Pulmonary artery endothelial cell (primary cell): Measurements from ENCODE around the gene CD247. TPM values are rescaled to one million over a fixed set of nuclear protein-coding genes. Genes with fewer than 3 reads are reported as not detected.
"Not testable (repeated sequence)": the region's sequence is repeated elsewhere in the genome, so short reads cannot be mapped to it uniquely, and the experiment has no call there.

Source experiments
- DNase-seq: peaks from one replicate; pipeline ENCODE4 v3.0.0-alpha.2; 2011; ENCODE audit warnings: low read depth, low spot score
- total RNA-seq: library from RNA; depleted of rRNA; stranded (reverse); fragments of >200 nt; gene quantifications from 2 replicates; pipeline ENCODE4 v1.2.3, GENCODE V29; 2014

CD247 gene
- 0.33 and 0.88 TPM in 2 replicates for total RNA-seq

GRCh38 chr1:167518331-167518700 is at the start of gene CD247:
CD247 (minus strand) TSS chr1:167518529; CDS start chr1:167518465, 64 bp downstream.
- no peak for DNase-seq

GRCh38 chr1:167567663-167568062 is 49.3 kb upstream of the CD247 start:
- DNase-seq, result no peak

- DNase-seq, result no peak
These were observed 48.4 kb upstream of the CD247 start for GRCh38 chr1:167566766-167567165.

GRCh38 chr1:167565922-167566321 is 47.6 kb upstream of the CD247 start:
- no peak for DNase-seq

DNA sequence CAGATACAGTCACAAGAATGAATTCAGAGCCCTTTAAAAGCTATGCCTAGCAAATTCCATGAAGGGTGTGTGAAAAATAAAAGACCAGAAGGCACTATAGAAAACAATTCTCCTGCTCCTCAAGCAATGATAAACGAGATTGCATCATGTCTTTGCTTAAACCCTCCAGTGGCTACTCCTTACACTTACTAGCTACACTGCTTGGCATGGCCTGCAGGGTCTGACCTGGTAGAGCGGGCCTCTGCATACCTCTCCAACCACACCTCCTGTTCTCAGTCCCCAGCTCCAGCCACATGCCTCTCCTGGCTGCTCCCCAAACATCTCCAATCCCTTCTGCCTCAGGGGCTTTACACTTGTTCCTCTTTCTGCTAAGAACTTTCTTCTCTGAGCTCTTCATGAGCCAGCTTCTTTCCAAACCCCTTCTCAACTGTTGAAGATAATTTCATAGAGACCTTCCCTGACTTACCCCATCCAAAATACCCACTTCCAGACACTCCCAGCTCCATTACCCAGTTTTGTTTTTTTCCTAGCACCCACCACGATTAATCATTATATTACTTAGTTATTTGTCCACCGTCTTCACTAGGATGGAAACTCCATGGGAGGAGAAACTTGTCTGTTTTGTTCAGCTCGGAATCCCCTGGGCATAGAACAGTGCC is 46.4 kb upstream of the CD247 start:
- no peak for DNase-seq

DNA sequence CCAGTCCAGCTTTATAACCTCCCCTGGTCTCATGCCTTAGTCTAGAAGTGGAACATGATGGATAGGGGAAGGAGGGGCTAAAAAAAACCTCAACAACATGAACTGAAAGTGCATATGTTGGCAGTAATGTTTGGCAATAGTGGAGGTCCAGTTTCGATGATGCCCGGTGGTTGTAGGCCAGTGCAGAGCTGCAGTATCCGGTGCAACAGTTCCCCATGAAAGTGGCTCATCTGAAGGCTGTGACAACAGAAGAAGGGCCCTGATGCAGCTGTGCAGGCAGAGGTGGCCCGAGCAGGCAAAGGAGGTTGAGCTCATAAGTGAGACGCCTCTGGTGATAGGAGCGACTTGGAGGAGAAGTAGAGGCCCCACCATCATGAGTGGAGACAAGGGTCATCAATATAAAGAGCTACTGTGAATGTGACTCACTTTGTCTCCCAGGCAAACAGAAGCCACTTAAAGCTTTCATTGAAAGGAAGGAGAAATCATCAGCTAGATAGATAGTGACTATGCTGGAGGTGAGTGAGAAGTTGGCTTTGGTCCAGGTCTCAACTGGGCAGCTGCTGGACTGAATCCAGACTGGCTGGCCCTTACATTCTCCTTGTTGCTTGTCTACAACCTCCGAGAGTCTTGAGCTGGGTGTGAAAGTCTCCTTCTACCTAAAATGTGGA is 45.4 kb upstream of the CD247 start:
- no peak for DNase-seq

GRCh38 chr1:167562702-167563101 is 44.4 kb upstream of the CD247 start:
- DNase-seq, result no peak

DNA sequence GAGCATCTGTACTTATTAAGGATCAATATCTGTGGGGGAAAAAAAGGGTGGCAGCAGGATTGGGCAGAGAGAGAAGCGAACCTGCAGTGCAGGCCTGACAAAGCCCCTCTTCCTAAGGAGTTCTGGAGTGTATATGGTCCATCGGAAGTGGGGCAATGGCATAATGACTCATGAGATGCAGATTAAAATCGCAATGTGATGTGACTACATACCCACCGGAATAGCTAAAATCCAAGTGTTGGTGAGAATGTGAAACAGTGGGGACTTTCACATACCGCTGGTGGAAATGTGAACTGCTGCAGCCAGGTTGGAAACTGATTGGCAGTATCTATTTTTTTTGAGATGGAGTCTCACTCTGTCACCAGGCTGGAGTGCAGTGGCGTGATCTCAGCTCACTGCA is 43.4 kb upstream of the CD247 start:
- no peak for DNase-seq

GRCh38 chr1:167555971-167556714 is 37.8 kb upstream of the CD247 start:
- DNase-seq, result no peak

DNA sequence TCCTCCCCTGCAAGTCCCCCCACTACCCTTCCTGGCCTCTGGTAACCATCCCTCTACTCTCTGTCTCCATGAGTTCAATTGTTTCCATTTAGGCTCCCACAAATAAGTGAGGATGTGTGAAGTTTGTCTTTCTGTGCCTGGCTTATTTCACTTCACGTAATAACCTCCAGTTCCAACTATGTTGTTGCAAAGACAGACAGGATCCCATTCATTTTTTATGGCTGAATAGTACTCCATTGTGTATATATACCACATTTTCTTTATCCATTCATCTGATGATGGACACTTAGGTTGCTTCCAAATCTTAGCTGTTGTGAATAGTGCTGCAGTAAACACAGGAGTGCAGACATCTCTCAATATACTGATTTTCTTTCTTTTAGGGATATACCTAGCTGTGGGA is 36.7 kb upstream of the CD247 start:
- not testable (repeated sequence) for DNase-seq

- no peak for DNase-seq
These were observed 35.9 kb upstream of the CD247 start for GRCh38 chr1:167554028-167554779.

- DNase-seq, result peak; percentile 74
These were observed 35.1 kb upstream of the CD247 start, which contains the start of gene CREG1 for GRCh38 chr1:167553136-167554027. CREG1 (minus strand) TSS chr1:167553762.

DNA sequence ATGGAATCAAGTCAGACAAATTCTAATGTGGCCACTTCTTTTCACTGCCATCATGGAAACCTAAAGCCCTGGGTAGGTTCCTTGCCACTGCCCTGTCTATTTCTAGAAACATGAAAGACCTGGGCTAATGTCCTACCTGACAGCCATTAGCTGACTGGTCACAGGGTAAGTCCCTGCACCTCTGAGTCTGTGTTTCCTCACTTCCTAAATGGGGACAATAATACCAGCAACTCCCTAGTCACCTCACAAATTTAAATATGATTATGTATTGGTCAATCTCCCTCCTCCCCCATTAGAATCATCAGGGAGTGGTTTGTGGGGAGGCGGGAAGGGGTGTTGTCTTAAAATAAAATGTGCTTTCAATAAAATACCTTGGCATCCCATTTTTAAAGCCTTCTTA is 33.0 kb upstream of the CD247 start:
- no peak for DNase-seq

DNA sequence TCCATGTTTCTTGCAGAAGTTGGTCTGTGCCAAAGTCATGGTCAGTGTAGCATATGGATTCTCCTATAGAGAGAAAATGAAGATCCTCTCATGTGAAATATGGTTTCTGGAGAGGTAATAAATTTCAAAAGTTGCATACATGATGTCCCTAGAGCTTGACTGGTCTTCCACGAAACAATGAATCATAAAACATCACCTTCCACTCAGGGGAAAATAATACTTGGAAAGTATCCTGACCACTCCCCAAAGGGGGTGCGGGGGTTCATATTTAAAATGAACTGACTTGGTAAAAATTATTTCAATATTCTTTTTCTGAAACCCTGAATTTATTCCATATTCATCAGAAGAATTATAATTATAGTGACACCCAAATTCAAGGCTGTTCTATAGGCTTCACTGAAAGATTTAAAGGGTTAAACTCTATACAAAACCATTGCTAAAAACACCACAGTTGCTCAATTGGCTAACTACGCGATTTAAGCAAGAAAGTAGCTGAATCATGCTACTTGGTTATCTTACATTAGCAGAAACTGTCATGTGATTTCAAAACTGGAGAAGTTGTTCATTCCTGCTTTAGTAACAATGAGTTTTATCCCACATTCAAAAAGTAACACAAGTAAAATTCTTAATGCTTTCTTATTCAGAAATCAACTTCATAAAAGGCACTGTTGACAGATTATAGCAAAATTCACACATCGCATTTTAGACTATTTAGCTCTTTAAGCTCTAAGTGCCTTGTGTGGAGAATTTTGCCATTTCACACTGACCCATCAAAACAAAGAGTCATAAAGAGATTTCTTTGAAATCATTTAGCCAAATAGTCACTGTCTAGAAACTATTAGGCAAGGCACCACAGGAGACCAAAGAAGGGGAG is 30.0 kb upstream of the CD247 start:
- no peak for DNase-seq

GRCh38 chr1:167546935-167547334 is 28.6 kb upstream of the CD247 start:
- DNase-seq, result no peak

DNA sequence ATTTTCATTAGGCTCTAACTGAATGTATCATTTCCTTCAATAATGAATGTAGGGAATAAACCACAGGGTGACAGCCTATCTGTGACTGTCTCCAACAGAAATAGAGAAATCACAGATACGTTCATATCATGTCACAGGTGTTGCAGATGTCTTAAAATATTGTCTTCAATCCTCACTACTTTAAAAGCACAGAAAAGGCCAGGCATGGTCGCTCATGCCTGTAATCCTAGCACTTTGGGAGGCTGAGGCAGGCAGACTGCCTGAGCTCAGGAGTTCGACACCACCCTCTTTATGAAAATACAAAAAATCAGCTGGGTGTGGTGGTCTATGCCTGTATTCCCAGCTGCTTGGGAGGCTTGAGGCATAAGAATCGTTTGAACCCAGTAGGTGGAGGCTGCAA is 27.0 kb upstream of the CD247 start:
- no peak for DNase-seq

DNA sequence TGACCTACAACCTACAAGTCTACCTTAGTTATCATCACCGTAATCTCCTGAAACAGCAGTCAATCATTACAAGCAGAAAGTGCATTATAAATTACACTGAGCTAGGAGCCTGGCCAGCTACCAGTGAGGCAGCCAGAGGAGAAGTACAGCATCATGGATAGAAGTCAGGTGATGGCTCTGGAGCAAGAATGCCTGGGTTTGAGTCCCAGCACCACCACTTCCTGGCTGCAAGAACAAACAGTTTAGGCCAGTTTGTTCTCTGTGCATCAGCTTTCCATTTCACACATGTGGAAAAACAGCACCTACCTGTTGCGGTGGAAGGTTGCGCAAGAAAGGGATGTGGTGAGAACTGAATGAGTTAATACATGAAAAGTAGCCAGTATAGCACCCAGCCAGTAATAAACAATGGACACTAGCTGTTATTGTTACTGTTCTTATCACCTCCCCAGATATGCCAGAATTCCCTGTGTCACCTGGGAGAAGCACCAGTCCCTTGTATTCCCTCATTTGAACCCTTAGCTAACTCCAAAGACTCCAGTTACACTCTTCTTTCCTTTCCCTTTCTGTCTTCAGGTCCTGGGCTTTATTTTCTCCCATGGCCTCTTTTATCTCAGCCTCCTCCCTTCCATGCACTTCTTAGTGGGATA is 26.2 kb upstream of the CD247 start:
- no peak for DNase-seq

DNA sequence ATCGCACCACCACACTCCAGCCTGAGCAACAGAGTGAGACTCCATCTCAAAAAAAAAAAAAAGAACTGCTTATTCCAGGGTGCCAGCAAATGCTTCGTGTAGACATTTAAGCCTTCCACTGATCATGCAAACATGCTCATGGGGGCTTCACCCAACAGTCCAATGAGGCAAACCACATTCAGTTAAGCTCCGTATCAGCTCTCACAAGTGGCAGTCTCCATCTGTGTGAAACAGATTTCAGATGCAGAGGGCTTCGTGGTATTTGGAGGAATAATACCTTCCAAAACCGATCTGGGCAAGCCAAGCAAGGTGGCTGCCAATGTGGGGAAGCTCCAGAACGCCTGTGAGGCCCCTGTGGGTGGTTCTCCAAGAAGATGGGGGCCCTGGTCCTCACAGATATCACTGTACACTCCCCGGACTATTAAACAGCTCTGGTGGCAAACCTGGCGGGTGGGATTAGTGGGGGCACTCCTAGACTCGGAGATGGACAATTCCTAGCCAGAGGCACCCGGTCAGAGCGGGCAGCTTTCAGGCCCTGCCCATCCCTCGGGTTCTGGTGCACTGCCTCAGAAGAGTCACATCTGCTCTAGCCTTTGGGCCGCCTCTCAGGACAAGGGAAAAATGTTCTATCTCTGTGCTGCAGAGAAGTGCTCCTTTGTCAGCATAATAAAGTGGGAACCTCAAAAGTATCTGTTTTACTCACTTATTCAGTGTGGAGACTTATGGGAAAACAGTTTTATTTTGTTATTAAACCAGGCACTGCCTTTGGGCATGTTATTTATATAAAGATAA is 25.1 kb upstream of the CD247 start:
- no peak for DNase-seq
